HG03045 (cell line): ENCODE results near the gene SCO2.

Source experiments
- ATAC-seq: cut with Tn5 transposase; IDR thresholded peaks from one replicate; pipeline ENCODE4 v1.9.1; 2021; ENCODE audit warnings: mild to moderate bottlenecking, moderate library complexity; ENCODE audit not compliant: unreplicated experiment

SCO2 gene

GRCh38 chr22:50503475-50504145, 21.8 kb downstream of the SCO2 start:
- no peak for ATAC-seq

DNA sequence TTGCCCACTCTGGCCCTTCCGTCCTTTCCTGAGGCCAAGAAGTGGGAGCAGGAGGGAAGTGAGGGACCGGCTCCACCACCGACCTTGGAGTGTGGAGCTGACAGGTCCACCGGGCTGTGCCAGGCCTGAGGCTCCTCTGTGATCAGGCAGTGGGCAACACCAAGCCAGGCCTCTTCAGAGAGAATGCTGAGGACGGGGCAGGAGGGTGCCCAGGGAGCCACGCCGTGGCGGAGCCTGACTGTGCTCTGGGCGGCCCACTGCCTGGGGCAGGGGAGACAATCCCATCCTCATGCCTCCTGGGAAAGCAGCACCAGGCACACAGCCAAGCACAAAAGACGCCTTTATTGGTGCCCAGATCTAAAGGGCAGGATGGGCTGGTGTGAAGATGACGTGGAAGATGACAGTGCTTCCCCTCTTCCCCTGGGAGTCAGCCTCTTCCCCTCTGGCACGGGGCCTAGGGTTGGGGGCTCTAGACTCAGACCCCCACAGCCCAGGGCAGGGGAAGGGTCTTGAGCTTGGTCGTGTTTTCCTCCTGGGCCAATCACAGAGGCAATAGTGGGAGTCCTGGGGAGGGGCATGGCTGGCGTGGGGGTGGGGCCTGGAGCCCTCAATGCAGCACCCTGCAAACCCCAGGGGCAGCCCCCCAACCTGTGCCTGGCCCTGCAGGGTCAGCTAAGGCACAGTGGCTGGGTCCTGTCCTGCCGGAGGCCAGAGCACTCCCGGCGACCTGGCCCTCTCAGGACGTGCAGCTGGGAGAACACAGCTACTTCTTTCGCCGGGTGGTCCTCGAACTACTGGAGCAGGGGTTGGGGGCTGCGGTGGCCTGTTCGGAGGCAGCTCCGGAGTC, 22.5 kb downstream of the SCO2 start:
- no peak for ATAC-seq

DNA sequence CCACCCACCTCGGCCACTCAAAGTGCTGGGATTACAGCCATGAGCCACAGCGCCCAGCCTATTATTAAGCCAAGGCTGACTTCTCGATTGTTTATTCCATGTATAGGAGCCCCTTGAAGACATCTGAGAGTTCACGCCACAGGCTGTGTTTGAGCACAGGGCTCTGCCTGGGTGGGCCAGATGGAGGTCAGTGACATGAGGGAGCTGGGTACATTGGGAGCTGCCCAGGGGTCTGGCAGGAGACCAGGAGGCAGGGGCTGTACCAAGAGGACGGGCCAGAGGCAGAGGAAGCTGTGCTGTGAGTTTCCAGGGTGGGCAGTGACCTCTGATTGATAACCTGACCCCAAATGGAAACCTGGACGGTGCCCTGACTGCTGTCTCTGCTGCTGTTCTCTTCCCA, 23.3 kb downstream of the SCO2 start:
- no peak for ATAC-seq

DNA sequence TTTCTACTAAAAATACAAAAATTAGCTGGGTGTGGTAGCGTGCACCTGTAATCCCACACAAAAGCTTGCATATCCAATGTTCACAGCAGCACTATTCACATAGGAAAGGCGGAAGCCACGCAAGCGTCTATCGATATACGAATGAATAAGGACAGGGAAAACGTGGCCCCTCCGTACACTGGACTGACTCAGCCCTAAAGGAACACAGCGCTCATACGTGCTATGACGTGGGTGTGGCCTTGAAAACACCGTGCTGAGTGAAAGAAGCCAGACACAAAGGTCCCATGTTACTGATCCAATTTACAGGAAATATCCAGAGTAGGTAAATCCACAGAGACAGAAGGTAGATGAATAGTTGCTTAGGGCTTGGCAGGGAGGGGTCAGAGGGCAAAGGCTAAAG, 24.9 kb downstream of the SCO2 start:
- no peak for ATAC-seq

- ATAC-seq, result no peak
Measured at GRCh38 chr22:50498322-50498890, 27.0 kb downstream of the SCO2 start.

- ATAC-seq, result no peak
Measured at GRCh38 chr22:50497093-50497492, 28.3 kb downstream of the SCO2 start.

DNA sequence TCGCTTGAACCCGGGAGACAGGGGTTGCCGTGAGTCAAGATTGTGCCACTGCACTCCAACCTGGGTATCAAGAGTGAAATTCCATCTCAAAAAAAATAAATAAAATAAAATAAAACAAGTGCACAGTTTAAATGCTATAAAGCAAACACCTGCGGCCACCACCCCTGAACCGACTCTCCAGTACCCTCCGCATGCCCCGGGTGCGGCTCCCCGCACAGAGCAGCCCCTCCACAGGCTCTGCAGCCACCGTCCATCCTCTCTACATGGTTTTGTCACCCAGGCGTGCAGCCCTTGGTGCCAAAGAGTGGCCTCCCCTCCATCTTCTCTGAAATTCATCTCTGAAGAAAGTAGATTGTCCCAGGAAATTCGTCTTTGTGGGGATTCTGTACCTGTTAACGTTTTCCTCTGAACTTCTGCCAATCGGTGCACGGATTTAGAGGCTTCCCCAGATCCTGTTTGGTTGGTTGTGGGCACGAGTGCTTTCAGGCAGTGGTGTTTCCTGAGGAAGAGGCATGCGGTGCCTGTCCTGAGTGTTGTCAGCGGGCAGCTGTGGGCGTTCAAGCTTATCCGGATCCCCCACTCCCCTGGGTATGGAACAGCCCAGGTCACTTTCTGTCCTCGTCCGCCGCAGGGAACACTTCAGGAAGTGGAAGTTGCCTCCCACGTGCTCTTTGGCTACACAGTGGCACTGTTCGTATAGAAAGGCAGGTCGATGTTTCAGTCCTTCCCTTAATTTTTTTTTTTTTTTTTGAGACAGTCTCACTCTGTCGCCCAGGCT, 34.7 kb downstream of the SCO2 start:
- ATAC-seq, result no peak

GRCh38 chr22:50489363-50490243, 35.8 kb downstream of the SCO2 start:
- no peak for ATAC-seq

GRCh38 chr22:50488886-50489285, 36.5 kb downstream of the SCO2 start:
- ATAC-seq, result no peak

DNA sequence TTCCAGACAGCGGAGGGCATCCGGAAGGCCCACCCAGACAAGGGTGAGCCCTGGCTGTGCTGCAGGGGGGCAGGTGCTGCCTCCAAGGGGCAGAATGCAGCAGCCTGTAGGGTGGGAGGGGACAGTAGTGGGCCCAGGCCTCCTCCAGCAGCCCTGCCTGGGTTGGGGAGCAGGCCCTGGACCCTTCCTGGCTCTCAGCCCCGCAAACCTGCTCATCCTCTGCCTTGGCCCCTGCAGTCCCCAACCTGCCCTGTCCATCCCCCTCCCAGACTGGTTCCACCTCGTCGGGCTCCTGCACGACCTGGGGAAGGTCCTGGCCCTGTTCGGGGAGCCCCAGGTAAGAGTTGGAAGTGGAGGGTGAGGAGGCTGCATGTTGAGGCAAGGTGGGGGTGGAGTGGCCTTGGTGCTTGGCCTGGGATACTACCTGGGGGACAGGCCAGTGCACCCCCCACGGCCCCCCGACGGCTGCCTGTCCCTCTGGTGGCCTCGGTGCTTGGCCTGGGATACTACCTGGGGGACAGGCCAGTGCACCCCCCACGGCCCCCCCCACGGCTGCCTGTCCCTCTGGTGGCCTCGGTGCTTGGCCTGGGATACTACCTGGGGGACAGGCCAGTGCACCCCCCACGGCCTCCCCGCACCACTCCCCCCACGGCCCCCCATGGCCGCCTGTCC, 37.3 kb downstream of the SCO2 start:
- no peak for ATAC-seq

- ATAC-seq, result no peak
Measured at GRCh38 chr22:50487290-50488005, 38.0 kb downstream of the SCO2 start.

DNA sequence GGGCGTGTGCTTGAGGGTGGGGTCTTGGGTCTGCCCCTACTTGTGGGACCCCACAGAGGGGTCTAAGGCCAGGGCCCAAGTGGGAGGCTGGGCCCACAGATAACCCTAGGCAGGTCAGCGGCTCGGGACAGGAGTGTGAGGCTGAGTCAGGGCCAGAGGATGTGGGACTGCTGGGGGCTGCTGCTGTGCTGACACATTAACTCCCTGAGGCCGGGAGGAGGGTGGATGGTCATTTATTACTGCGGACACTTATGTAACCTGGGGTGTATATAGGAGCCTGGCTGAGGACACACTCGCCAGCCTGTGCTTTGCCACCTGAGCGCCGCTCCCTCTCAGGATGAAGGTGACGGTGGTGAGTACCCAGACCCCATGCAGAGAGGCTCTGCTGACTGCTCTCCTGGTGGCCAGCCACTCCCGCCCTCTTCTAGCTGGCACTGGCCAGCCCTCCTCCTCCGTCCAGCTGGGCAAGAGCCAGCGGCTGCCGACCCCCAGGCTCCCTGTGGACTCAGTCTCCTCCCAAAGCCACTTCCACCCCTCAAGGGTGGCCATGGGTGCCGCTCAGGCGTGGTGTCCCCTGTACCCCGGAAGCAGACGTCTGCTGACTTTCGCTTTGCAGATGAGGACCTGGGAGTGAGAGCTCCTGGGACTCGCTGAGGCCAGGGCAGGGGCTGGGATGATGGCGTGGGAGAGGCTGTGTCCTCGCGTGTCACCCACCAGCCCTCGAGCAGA, 38.7 kb downstream of the SCO2 start, which contains the start of gene MIOX:
Gene MIOX (plus strand): TSS at position 299 of the 729 bp plus-strand sequence. CDS start 39 bp downstream, at position 338.
- no peak for ATAC-seq

DNA sequence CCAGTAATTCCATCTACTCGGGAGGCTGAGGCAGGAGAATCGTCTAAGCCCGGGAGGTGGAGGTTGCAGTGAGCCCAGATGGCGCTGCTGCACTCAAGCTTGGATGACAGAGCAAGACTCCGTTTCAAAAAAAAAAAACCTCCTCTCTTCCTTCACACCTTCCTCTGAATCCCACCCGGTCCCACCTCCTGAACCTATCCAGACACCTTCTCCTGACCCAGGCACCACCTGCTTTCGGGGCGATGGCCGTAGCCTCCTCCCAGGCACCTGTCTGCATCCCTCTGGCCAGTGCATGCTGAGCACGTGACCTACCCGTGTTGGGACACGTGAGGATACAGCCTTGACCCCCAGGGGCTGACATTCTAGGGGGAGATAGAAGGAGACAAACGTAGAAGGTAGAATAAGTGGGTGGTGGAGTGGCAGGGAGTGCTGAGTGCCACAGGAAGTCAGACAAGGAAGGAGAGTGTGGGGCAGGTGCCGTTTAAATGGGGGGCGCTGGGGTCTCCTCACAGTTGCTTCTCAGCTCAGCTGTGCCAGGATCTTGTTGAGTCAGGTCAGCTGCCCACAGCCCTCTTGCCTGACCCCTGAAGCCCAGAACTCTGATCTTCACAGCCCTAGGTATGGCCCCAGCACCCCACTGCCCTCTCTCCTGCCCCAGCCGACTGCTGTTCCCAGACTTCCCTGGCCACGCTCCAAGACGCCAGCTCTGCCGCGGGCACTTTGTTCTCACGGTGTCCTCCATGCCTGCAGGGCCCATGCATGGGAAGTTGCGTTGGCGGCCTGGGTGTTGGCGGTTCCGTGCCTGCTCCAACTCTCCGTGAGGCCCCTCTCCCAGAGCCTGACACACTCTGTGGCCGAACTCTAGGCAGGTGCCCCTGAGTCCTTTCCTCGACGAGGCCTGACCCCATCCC, 39.9 kb downstream of the SCO2 start:
- no peak for ATAC-seq

- no peak for ATAC-seq
Measured at GRCh38 chr22:50483977-50484853, 41.2 kb downstream of the SCO2 start.

- no peak for ATAC-seq
Measured at GRCh38 chr22:50483556-50483955, 41.8 kb downstream of the SCO2 start.

DNA sequence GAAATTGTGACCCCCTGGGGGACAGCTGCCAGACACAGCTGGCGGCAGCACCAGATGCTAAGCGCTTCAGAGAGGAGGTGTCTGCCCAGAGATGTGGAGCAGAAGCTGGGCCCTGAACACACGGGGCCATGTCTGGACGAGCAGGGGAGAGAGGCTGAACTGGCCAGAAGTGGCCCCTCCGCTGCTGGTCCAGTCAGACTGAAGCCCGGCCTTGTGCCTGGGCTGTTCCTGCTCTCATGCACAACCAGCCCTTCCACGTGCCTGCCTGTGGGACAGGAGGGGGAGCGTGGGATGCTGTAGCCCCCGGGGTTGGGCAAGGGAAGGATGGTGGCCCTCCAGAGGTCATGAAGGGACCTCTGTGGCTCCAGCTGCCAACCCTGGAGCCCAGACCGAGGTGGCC, 42.3 kb downstream of the SCO2 start:
- ATAC-seq, result no peak
